Suprapubic skin (tissue), 4 donors: ENCODE results near the gene NCR2.

Source experiments
- EP300 ChIP-seq: sonication (generic); formaldehyde crosslinking; IDR thresholded peaks from one replicate; pipeline ENCODE4 v1.6.1; 2017; ENCODE audit warnings: antibody characterized with exemption
- POLR2A ChIP-seq, 2 donors: fragments of 450-650 bp; IDR thresholded peaks; one replicate each; pipeline ENCODE4 v1.6.1; 2017; ENCODE audit warnings: antibody characterized with exemption in 2 of 2, mild to moderate bottlenecking in 2 of 2, moderate library complexity in 2 of 2
- POLR2AphosphoS5 ChIP-seq, 3 donors: sonication (generic); formaldehyde crosslinking; IDR thresholded peaks; one replicate each; pipeline ENCODE4 v1.6.1; 2017; ENCODE audit warnings: antibody characterized with exemption in 3 of 3
- TF ChIP-seq, protein P1 (sequence below), 2 donors: fragments of 200-600 bp in 1 of 2; fragments of 450-650 bp in 1 of 2; sonication (generic) in 1 of 2; IDR thresholded peaks; one replicate each; pipeline ENCODE4 v1.5.1; 2016 to 2019; ENCODE audit warnings: antibody characterized with exemption in 2 of 2, mild to moderate bottlenecking in 1 of 2, moderate library complexity in 1 of 2

DNA sequence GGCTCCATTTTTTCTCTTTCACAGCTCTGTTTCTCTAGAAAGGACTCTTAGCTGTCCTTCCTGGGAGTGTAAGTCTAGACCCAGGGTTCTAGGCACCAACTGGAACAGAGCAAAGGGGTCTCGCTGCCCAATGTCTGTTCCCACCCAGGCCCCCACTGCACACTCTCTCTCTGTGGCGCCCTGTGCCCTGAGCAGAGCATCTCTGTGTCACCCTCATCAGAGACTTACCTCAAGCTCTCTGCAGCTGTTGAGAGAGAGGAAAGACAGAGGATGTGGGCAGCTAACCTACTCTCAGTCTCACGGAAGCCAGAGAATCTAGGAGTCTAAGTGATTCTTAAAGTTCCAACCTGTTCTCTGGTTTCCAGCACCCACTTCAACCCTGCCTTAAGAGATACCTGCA, 9.5 kb downstream of the NCR2 start:
- TF ChIP-seq POLR2A (IDR thresholded peaks at IDR 0.05) (no peak), POLR2AphosphoS5 (IDR thresholded peaks at IDR 0.05) (no peak), EP300 (no peak)
- TF ChIP-seq, protein P1, sequence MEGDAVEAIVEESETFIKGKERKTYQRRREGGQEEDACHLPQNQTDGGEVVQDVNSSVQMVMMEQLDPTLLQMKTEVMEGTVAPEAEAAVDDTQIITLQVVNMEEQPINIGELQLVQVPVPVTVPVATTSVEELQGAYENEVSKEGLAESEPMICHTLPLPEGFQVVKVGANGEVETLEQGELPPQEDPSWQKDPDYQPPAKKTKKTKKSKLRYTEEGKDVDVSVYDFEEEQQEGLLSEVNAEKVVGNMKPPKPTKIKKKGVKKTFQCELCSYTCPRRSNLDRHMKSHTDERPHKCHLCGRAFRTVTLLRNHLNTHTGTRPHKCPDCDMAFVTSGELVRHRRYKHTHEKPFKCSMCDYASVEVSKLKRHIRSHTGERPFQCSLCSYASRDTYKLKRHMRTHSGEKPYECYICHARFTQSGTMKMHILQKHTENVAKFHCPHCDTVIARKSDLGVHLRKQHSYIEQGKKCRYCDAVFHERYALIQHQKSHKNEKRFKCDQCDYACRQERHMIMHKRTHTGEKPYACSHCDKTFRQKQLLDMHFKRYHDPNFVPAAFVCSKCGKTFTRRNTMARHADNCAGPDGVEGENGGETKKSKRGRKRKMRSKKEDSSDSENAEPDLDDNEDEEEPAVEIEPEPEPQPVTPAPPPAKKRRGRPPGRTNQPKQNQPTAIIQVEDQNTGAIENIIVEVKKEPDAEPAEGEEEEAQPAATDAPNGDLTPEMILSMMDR (IDR thresholded peaks at IDR 0.05): no peak
